Measurements from ENCODE around the gene RTTN.

Gene RTTN

DNA sequence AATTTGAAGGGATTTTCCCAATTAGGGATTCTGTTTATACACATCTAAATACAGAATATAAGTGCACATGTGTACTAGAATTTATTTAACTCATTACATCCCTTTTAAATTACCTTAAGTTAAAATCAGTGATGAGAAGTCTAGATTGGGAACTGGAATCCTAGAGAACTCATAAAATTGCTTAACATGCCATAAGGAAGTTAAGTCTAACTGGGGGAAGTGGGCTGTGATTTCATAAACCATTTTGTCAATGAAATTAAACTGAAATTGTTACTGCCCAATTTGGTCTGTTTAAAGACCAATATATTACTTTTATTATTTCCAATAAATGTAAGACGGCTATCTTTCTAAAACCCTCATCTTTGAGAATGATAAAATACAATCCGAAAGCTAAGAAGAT is 185.5 kb downstream of the RTTN start:
- no peak overlapping the region for H3K4me3 ChIP-seq
- H3K36me3 ChIP-seq = peaks cover 14 to 44% (median 34%) of the 10 kb centered on the region in 3 donors
- intact Hi-C loops (cut with DNase I; ENCODE audit: low total_unique reads) = no loop called here
- H3K27ac ChIP-seq = no peak overlapping the region
- TF ChIP-seq CTCF (IDR thresholded peaks at IDR 0.05) = no peak
- H3K4me1 ChIP-seq = peaks cover 0 to 19% (median 7%) of the 10 kb centered on the region in 4 donors
- no peak for DNase-seq
- no peaks in the 10 kb centered on the region for H3K27me3 ChIP-seq
- no peaks in the 10 kb centered on the region for H3K9me3 ChIP-seq

- Histone ChIP-seq H3K27ac (no peak overlapping the region), H3K9me3 (no peaks in the 10 kb centered on the region), H3K36me3 (peaks cover 11 to 38% (median 31%) of the 10 kb centered on the region in 3 donors), H3K4me3 (no peak overlapping the region), H3K4me1 (peaks cover 0 to 27% (median 8%) of the 10 kb centered on the region in 4 donors), H3K27me3 (no peaks in the 10 kb centered on the region)
- intact Hi-C loops (cut with DNase I; ENCODE audit: low total_unique reads) = no loop called here
- DNase-seq = no peak
- TF ChIP-seq CTCF (IDR thresholded peaks at IDR 0.05) = no peak
These were observed 186.4 kb downstream of the RTTN start for GRCh38 chr18:70019136-70019535.

DNA sequence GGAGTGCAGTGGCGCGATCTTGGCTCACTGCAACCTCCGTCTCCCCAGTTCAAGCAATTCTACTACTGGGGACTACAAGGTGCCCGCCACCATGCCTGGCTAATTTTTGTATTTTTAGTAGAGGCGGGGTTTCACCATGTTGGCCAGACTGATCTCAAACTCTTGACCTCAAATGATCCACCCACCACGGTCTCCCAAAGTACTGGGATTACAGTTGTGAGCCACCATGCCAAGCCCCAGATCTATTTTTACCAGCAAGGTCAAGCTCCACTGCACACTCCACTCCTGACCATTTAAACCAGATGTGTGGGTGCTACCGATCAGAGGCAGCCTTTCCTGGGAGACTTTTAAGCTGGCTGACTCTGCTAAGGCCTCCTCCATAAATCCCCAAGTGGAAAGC is 190.4 kb downstream of the RTTN start:
- DNase-seq = no peak
- peak overlapping the region; percentile 14 to 26 for H3K27ac ChIP-seq
- intact Hi-C loops (cut with DNase I; ENCODE audit: low total_unique reads) = no loop called here

DNA sequence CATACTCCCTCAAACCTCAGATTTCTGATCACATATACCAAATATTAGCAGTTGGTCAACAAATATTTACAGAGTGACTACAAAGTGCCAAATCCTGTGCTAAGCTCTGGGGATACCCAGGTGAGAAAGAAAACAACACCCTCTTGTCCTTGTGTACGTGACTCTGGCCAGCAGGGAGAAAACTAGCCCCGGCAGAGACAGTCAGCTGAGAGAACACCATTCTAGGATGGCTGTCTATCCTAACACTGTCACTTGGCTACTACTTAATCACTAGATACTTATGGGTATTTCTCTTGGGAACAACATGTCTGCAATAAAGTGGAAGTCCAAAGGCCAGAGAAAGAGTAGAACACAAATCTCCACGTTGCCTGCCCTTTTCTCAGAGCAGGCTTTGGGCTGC is 199.9 kb downstream of the RTTN start:
- H3K27ac ChIP-seq = peak overlapping the region; percentile 61 to 72
- H3K4me3 ChIP-seq = peak overlapping the region; percentile 4 to 22

More for the DNA sequence above, 190.4 kb downstream of the RTTN start:
- H3K9me3 ChIP-seq = no peaks in the 10 kb centered on the region
- no peaks in the 10 kb centered on the region for H3K27me3 ChIP-seq
- peaks cover 0 to 18% (median 8%) of the 10 kb centered on the region in 4 donors for H3K4me1 ChIP-seq
- peaks cover 0 to 17% (median 13%) of the 10 kb centered on the region in 3 donors for H3K36me3 ChIP-seq
- TF ChIP-seq CTCF (IDR thresholded peaks at IDR 0.05) = no peak
- H3K4me3 ChIP-seq = no peak overlapping the region

DNA sequence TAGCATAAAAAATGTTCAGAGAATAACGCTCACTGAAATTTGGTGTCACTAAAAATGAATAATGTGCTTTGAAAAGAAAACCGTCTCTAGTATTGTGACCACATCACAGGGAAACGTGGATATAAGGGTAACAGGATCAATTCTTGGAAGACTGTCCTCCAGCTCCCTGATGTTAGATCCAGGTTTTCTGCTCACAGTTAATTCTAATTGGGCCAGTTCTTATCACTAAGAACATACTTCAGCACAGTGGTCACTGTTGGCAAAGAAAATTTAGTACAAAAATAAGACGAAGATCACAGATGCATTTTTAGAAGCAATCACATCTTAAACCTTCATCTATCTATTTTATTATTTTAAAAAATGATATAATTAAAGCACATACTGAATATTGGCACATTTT is 200.8 kb downstream of the RTTN start:
- Histone ChIP-seq H3K27me3 (no peaks in the 10 kb centered on the region), H3K27ac (peak overlapping the region; percentile 61 to 72), H3K4me3 (no peak overlapping the region), H3K9me3 (no peaks in the 10 kb centered on the region), H3K4me1 (peaks cover 0 to 31% (median 10%) of the 10 kb centered on the region in 4 donors), H3K36me3 (peaks cover 0 to 15% (median 9%) of the 10 kb centered on the region in 3 donors)
- TF ChIP-seq CTCF (IDR thresholded peaks at IDR 0.05) = no peak
- DNase-seq = no peak
- intact Hi-C loops (cut with DNase I; ENCODE audit: low total_unique reads) = no loop called here

More for the DNA sequence above, 199.9 kb downstream of the RTTN start:
- Histone ChIP-seq H3K27me3 (no peaks in the 10 kb centered on the region), H3K4me1 (peaks cover 0 to 31% (median 10%) of the 10 kb centered on the region in 4 donors), H3K9me3 (no peaks in the 10 kb centered on the region), H3K36me3 (peaks cover 0 to 18% (median 9%) of the 10 kb centered on the region in 3 donors)
- no peak for TF ChIP-seq CTCF (IDR thresholded peaks at IDR 0.05)
- DNase-seq = no peak
- intact Hi-C loops (cut with DNase I; ENCODE audit: low total_unique reads) = no loop called here

- Histone ChIP-seq H3K9me3 (no peaks in the 10 kb centered on the region), H3K27ac (no peak overlapping the region), H3K4me3 (no peak overlapping the region), H3K36me3 (peaks cover 0 to 9% (median 8%) of the 10 kb centered on the region in 3 donors), H3K27me3 (no peaks in the 10 kb centered on the region), H3K4me1 (peaks cover 0 to 47% (median 13%) of the 10 kb centered on the region in 4 donors)
- intact Hi-C loops (cut with DNase I; ENCODE audit: low total_unique reads) = no loop called here
- no peak for DNase-seq
- TF ChIP-seq CTCF (IDR thresholded peaks at IDR 0.05) = no peak
These were observed 205.8 kb downstream of the RTTN start for GRCh38 chr18:69999656-70000055.
